OCI-LY7 (cell line): Measurements from ENCODE around the gene STK33. TPM values are rescaled to one million over a fixed set of nuclear protein-coding genes. Genes with fewer than 3 reads are reported as not detected.

Experiments
- BruUV-seq: library from RNA; stranded (reverse); fragments of 400-500 nt; replicated peaks from 2 replicates; lab custom pipeline; 2021; lab: Mats Ljungman, UMichigan
- CTCF ChIA-PET: fragments of 300-600 bp; sonication (Branson Sonifier 250); formaldehyde crosslinking; loops from one replicate; lab custom pipeline; 2022; ENCODE audit warnings: antibody characterized with exemption; ENCODE audit not compliant: unreplicated experiment; lab: Charles Lee
- POLR2A ChIA-PET: fragments of 300-600 bp; sonication (Branson Sonifier 250); formaldehyde crosslinking; loops from one replicate; lab custom pipeline; 2022; ENCODE audit warnings: antibody characterized with exemption; lab: Charles Lee
- DNase-seq: peaks from one replicate; pipeline ENCODE4 v3.0.0-alpha.2; 2015; ENCODE audit warnings: low spot score
- H2AFZ ChIP-seq: fragments of 200-600 bp; sonication (generic), shearing (Covaris generic); 2 replicates; pipeline ENCODE4 v1.6.1; 2014; ENCODE audit warnings: mild to moderate bottlenecking, antibody characterized with exemption, low read length, moderate library complexity
- H3K27ac ChIP-seq: fragments of 200-600 bp; sonication (generic); 2 replicates; pipeline ENCODE4 v1.5.1; 2014; ENCODE audit warnings: mixed run types, low read depth, mild to moderate bottlenecking, moderate library complexity, low read length, inconsistent platforms; ENCODE audit not compliant: poor library complexity, severe bottlenecking
- H3K36me3 ChIP-seq: fragments of 200-600 bp; sonication (generic); 2 replicates; pipeline ENCODE4 v1.6.1; 2014; ENCODE audit warnings: mild to moderate bottlenecking, antibody characterized with exemption, low read length, moderate library complexity, mixed read lengths; ENCODE audit not compliant: insufficient read depth
- H3K4me1 ChIP-seq: fragments of 200-600 bp; sonication (generic); 2 replicates; pipeline ENCODE4 v1.5.1; 2014; ENCODE audit warnings: mild to moderate bottlenecking, low read length; ENCODE audit not compliant: insufficient read depth, poor library complexity, severe bottlenecking
- H3K4me2 ChIP-seq: fragments of 200-600 bp; sonication (generic); 2 replicates; pipeline ENCODE4 v1.6.1; 2014; ENCODE audit warnings: mild to moderate bottlenecking, low read length
- H3K4me3 ChIP-seq: fragments of 200-600 bp; sonication (generic); 2 replicates; pipeline ENCODE4 v1.5.1; 2014; ENCODE audit warnings: mild to moderate bottlenecking, low read depth, low read length; ENCODE audit not compliant: poor library complexity, severe bottlenecking
- H3K79me2 ChIP-seq: fragments of 200-600 bp; sonication (generic); 2 replicates; pipeline ENCODE4 v1.6.1; 2016; ENCODE audit warnings: low read depth, mild to moderate bottlenecking, low read length, moderate library complexity, mixed read lengths; ENCODE audit not compliant: insufficient read depth
- H3K9me2 ChIP-seq: fragments of 200-600 bp; sonication (generic); 2 replicates; pipeline ENCODE4 v1.6.1; 2016; ENCODE audit warnings: mild to moderate bottlenecking, low read length, mixed read lengths; ENCODE audit not compliant: insufficient read depth
- H3K9me3 ChIP-seq: fragments of 200-600 bp; sonication (generic); 2 replicates; pipeline ENCODE4 v1.6.1; 2014; ENCODE audit warnings: mild to moderate bottlenecking, mixed run types, low read length, mixed read lengths
- H4K20me1 ChIP-seq: fragments of 200-600 bp; sonication (generic); 2 replicates; pipeline ENCODE4 v1.6.1; 2014; ENCODE audit warnings: mild to moderate bottlenecking, antibody characterized with exemption, low read length, moderate library complexity, mixed read lengths; ENCODE audit not compliant: insufficient read depth
- CTCF ChIP-seq: fragments of 200-600 bp; sonication (generic); conservative IDR thresholded peaks from 2 replicates; pipeline ENCODE4 v1.5.1; 2014; ENCODE audit warnings: mild to moderate bottlenecking, antibody characterized with exemption, low read length, moderate library complexity, mixed read lengths
- EZH2phosphoT487 ChIP-seq: fragments of 200-600 bp; sonication (generic); IDR thresholded peaks from 2 replicates; pipeline ENCODE4 v1.6.1; 2018; ENCODE audit warnings: low read depth, borderline replicate concordance, mild to moderate bottlenecking, mixed run types, antibody characterized with exemption, low read length, moderate library complexity, mixed read lengths
- intact Hi-C: fragments of 100-400 bp; cut with micrococcal nuclease; formaldehyde crosslinking; loops from one replicate; pipeline ENCODE4 v1.10.0; 2022; ENCODE audit not compliant: unreplicated experiment
- total RNA-seq, 2 experiments: library from RNA; depleted of rRNA in 1 of 2; stranded (reverse); fragments of >200 nt in 1 of 2; shearing (Covaris generic) in 1 of 2; gene quantifications; 2 replicates each; pipeline ENCODE4 v1.2.3, GENCODE V29; 2014 to 2022

The STK33 gene
- total RNA-seq, 2 experiments from 2014 or later = 0.73 TPM; not detected in 1

GRCh38 chr11:8392166-8392565 is 201.9 kb downstream of the STK33 start:
- H3K36me3 ChIP-seq = no peaks in the 10 kb centered on the region
- no peaks in the 10 kb centered on the region for H3K79me2 ChIP-seq
- no peak for TF ChIP-seq EZH2phosphoT487
- TF ChIP-seq CTCF = no peak
- no peak for DNase-seq
- ChIA-PET POLR2A (no interaction called here), CTCF (no interaction called here)
- H3K27ac ChIP-seq = no peak overlapping the region
- H3K4me3 ChIP-seq = no peak overlapping the region
- no peaks in the 10 kb centered on the region for H3K9me2 ChIP-seq
- no peaks in the 10 kb centered on the region for H3K4me1 ChIP-seq
- no peaks in the 10 kb centered on the region for H4K20me1 ChIP-seq
- no TSS peak for BruUV-seq
- H3K4me2 ChIP-seq = no peak overlapping the region
- H3K9me3 ChIP-seq = no peaks in the 10 kb centered on the region
- no peak overlapping the region for H2AFZ ChIP-seq
- intact Hi-C loops = no loop called here

GRCh38 chr11:8390851-8391612 is 203.0 kb downstream of the STK33 start:
- POLR2A ChIA-PET = interaction anchor here (0.6 to 1.4 kb wide), 2 partner anchors 16 to 423 kb away, joined by 3 to 4 read pairs; no protein-coding TSS in a partner anchor
- TF ChIP-seq EZH2phosphoT487 (no peak), CTCF (no peak)

More at GRCh38 chr11:8390851-8391612, 203.0 kb downstream of the STK33 start:
- no peak overlapping the region for H3K4me3 ChIP-seq
- no peaks in the 10 kb centered on the region for H3K4me1 ChIP-seq
- H2AFZ ChIP-seq = no peak overlapping the region
- H3K36me3 ChIP-seq = no peaks in the 10 kb centered on the region
- H3K4me2 ChIP-seq = no peak overlapping the region
- BruUV-seq = no TSS peak
- DNase-seq = no peak
- CTCF ChIA-PET = no interaction called here
- no peaks in the 10 kb centered on the region for H3K79me2 ChIP-seq
- intact Hi-C loops = no loop called here
- no peaks in the 10 kb centered on the region for H3K9me2 ChIP-seq
- no peak overlapping the region for H3K27ac ChIP-seq
- H4K20me1 ChIP-seq = no peaks in the 10 kb centered on the region
- H3K9me3 ChIP-seq = no peaks in the 10 kb centered on the region
